Liver (tissue), 3 donors: ENCODE results near the gene CR1L.
"Not testable (repeated sequence)": the region's sequence is repeated elsewhere in the genome, so short reads cannot be mapped to it uniquely, and the experiment has no call there.

Experiments used
- FOXA2 ChIP-seq: IDR thresholded peaks from 2 replicates; pipeline ENCODE4 v1.6.1; 2016; ENCODE audit warnings: antibody characterized with exemption
- HNF4A ChIP-seq, 2 donors: conservative IDR thresholded peaks; 2 replicates each; pipeline ENCODE4 v1.6.1; 2016; ENCODE audit warnings: antibody characterized with exemption in 2 of 2, mild to moderate bottlenecking in 2 of 2
- JUND ChIP-seq, 2 donors: IDR thresholded peaks; 2 replicates each; pipeline ENCODE4 v1.6.1; 2016; ENCODE audit warnings: antibody characterized with exemption in 2 of 2
- RAD21 ChIP-seq, 2 donors: IDR thresholded peaks; 2 replicates each; pipeline ENCODE4 v1.6.1; 2016; ENCODE audit warnings: antibody characterized with exemption in 2 of 2, mild to moderate bottlenecking in 2 of 2
- RXRA ChIP-seq, 2 donors: IDR thresholded peaks; 2 replicates each; pipeline ENCODE4 v1.6.1; 2017 to 2018; ENCODE audit warnings: antibody characterized with exemption in 2 of 2, mild to moderate bottlenecking in 1 of 2
- SP1 ChIP-seq: IDR thresholded peaks from 2 replicates; pipeline ENCODE4 v1.6.1; 2018; ENCODE audit warnings: antibody characterized with exemption, mild to moderate bottlenecking
- TAF1 ChIP-seq: conservative IDR thresholded peaks from 2 replicates; pipeline ENCODE4 v1.6.1; 2016; ENCODE audit warnings: antibody characterized with exemption, mild to moderate bottlenecking
- YY1 ChIP-seq: IDR thresholded peaks from 2 replicates; pipeline ENCODE4 v1.6.1; 2016; ENCODE audit warnings: antibody characterized with exemption, mild to moderate bottlenecking
- TF ChIP-seq, protein P1 (sequence below): fragments of 150-350 bp; IDR thresholded peaks from 2 replicates; pipeline ENCODE4 v1.5.1; 2017; ENCODE audit warnings: improper control_type of control experiment, low read depth, low read length; ENCODE audit not compliant: missing input control
- TF ChIP-seq, protein P2 (sequence below): IDR thresholded peaks from 2 replicates; pipeline ENCODE4 v1.6.1; 2016; ENCODE audit warnings: antibody characterized with exemption
- TF ChIP-seq, protein P3 (sequence below): IDR thresholded peaks from 2 replicates; pipeline ENCODE4 v1.6.1; 2016; ENCODE audit warnings: antibody characterized with exemption
- TF ChIP-seq, protein P4 (sequence below): IDR thresholded peaks from 2 replicates; pipeline ENCODE4 v1.6.1; 2016; ENCODE audit warnings: antibody characterized with exemption, mild to moderate bottlenecking
- TF ChIP-seq, protein P5 (sequence below): IDR thresholded peaks from 2 replicates; pipeline ENCODE4 v1.6.1; 2016; ENCODE audit warnings: antibody characterized with exemption
- donor health status: healthy.
- donor health status: healthy.

DNA sequence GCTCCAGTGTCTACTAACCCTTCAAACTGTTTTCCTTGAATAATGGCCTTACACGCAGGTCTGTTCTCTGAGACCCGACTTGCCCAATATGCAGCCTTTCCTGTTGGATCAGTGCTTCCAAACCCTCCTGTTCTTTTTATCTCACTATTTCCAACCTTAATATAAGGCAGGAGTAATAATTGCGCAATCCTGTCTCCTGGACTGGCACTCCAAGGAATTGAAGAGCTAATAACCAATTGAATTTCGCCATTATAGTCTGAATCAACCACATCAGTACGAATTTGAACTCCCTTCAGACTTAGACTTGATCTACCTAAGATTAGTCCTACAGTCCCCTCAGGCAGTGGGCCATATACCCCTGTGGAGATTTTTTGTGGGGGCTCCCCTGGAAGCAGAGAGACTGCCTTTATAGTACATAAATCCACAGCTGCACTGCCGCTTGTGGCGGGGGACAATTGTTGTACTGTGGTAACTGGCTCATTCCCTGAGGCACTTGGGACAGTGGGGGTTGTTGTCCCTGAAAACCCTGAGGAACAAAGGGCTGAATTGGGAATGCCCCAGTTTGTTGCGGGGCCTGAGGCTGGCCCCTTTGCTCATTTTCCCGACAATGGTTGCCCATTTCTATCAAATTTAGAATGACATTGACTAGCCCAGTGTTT, 6.3 kb upstream of the CR1L start:
- TF ChIP-seq, protein P1, sequence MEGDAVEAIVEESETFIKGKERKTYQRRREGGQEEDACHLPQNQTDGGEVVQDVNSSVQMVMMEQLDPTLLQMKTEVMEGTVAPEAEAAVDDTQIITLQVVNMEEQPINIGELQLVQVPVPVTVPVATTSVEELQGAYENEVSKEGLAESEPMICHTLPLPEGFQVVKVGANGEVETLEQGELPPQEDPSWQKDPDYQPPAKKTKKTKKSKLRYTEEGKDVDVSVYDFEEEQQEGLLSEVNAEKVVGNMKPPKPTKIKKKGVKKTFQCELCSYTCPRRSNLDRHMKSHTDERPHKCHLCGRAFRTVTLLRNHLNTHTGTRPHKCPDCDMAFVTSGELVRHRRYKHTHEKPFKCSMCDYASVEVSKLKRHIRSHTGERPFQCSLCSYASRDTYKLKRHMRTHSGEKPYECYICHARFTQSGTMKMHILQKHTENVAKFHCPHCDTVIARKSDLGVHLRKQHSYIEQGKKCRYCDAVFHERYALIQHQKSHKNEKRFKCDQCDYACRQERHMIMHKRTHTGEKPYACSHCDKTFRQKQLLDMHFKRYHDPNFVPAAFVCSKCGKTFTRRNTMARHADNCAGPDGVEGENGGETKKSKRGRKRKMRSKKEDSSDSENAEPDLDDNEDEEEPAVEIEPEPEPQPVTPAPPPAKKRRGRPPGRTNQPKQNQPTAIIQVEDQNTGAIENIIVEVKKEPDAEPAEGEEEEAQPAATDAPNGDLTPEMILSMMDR: not testable (repeated sequence)
- TF ChIP-seq YY1; SP1; HNF4A (conservative IDR thresholded peaks at IDR 0.05); JUND (IDR thresholded peaks at IDR 0.05); RAD21 (IDR thresholded peaks at IDR 0.05); RXRA (IDR thresholded peaks at IDR 0.05); TAF1; FOXA2: not testable (repeated sequence)
- TF ChIP-seq, protein P2, sequence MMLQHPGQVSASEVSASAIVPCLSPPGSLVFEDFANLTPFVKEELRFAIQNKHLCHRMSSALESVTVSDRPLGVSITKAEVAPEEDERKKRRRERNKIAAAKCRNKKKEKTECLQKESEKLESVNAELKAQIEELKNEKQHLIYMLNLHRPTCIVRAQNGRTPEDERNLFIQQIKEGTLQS: not testable (repeated sequence)
- TF ChIP-seq, protein P3, sequence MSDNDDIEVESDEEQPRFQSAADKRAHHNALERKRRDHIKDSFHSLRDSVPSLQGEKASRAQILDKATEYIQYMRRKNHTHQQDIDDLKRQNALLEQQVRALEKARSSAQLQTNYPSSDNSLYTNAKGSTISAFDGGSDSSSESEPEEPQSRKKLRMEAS: not testable (repeated sequence)
- TF ChIP-seq, protein P4, sequence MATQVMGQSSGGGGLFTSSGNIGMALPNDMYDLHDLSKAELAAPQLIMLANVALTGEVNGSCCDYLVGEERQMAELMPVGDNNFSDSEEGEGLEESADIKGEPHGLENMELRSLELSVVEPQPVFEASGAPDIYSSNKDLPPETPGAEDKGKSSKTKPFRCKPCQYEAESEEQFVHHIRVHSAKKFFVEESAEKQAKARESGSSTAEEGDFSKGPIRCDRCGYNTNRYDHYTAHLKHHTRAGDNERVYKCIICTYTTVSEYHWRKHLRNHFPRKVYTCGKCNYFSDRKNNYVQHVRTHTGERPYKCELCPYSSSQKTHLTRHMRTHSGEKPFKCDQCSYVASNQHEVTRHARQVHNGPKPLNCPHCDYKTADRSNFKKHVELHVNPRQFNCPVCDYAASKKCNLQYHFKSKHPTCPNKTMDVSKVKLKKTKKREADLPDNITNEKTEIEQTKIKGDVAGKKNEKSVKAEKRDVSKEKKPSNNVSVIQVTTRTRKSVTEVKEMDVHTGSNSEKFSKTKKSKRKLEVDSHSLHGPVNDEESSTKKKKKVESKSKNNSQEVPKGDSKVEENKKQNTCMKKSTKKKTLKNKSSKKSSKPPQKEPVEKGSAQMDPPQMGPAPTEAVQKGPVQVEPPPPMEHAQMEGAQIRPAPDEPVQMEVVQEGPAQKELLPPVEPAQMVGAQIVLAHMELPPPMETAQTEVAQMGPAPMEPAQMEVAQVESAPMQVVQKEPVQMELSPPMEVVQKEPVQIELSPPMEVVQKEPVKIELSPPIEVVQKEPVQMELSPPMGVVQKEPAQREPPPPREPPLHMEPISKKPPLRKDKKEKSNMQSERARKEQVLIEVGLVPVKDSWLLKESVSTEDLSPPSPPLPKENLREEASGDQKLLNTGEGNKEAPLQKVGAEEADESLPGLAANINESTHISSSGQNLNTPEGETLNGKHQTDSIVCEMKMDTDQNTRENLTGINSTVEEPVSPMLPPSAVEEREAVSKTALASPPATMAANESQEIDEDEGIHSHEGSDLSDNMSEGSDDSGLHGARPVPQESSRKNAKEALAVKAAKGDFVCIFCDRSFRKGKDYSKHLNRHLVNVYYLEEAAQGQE: not testable (repeated sequence)
- TF ChIP-seq, protein P5, sequence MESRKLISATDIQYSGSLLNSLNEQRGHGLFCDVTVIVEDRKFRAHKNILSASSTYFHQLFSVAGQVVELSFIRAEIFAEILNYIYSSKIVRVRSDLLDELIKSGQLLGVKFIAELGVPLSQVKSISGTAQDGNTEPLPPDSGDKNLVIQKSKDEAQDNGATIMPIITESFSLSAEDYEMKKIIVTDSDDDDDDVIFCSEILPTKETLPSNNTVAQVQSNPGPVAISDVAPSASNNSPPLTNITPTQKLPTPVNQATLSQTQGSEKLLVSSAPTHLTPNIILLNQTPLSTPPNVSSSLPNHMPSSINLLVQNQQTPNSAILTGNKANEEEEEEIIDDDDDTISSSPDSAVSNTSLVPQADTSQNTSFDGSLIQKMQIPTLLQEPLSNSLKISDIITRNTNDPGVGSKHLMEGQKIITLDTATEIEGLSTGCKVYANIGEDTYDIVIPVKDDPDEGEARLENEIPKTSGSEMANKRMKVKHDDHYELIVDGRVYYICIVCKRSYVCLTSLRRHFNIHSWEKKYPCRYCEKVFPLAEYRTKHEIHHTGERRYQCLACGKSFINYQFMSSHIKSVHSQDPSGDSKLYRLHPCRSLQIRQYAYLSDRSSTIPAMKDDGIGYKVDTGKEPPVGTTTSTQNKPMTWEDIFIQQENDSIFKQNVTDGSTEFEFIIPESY: not testable (repeated sequence)
